Panc1 (cell line): ENCODE results near the gene UBE2L6.

Experiments
- REST ChIP-seq, 2 experiments: IDR thresholded peaks; 2 replicates each; pipeline ENCODE4 v1.6.1; 2011 to 2012; ENCODE audit warnings: low read depth in 2 of 2, control low read depth in 1 of 2, low read length in 1 of 2, mild to moderate bottlenecking in 1 of 2, moderate library complexity in 1 of 2; ENCODE audit not compliant: insufficient read depth in 1 of 2
- TF ChIP-seq, protein P1 (sequence below): fragments of 450-650 bp; IDR thresholded peaks from 2 replicates; pipeline ENCODE4 v1.5.1; 2017; ENCODE audit warnings: mild to moderate bottlenecking

DNA sequence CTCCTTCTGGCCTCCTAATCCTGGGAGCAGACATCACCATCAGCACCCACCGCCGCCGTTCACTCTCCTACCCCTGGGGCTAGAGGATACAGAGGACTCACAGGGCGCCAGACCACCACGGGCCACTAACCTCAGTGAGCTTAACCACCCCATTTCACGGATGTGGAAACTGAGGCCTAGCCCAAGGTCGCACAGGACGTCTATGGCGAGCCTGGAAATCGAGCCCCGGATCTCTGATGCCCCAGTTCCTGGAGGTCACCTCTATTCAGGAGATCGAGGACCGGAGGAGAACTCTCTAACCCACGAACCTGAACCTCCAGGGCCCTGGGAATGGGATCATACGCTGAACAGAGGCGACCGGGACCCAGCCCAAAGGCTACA, 37.3 kb downstream of the UBE2L6 start:
- TF ChIP-seq, protein P1, sequence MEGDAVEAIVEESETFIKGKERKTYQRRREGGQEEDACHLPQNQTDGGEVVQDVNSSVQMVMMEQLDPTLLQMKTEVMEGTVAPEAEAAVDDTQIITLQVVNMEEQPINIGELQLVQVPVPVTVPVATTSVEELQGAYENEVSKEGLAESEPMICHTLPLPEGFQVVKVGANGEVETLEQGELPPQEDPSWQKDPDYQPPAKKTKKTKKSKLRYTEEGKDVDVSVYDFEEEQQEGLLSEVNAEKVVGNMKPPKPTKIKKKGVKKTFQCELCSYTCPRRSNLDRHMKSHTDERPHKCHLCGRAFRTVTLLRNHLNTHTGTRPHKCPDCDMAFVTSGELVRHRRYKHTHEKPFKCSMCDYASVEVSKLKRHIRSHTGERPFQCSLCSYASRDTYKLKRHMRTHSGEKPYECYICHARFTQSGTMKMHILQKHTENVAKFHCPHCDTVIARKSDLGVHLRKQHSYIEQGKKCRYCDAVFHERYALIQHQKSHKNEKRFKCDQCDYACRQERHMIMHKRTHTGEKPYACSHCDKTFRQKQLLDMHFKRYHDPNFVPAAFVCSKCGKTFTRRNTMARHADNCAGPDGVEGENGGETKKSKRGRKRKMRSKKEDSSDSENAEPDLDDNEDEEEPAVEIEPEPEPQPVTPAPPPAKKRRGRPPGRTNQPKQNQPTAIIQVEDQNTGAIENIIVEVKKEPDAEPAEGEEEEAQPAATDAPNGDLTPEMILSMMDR = no peak
- no peak for TF ChIP-seq REST (IDR thresholded peaks at IDR 0.05; ENCODE audit: insufficient read depth in 1 of 2, low read depth in 2 of 2, low read length in 1 of 2)
